ENCODE results near the gene CNBD2. TPM values are rescaled to one million over a fixed set of nuclear protein-coding genes. Genes with fewer than 3 reads are reported as not detected.
"Not testable (repeated sequence)": the region's sequence is repeated elsewhere in the genome, so short reads cannot be mapped to it uniquely, and the experiment has no call there.

The CNBD2 gene
- total RNA-seq, 4 donors from 2014 or later: 0.90 to 13.2 (median 12.9) TPM; not detected in 1

- no peaks in the 10 kb centered on the region for H3K9me3 ChIP-seq
- no peak for DNase-seq (ENCODE audit: low spot score in 2 of 2)
- H3K4me1 ChIP-seq: peaks cover 0 to 2% (median 0%) of the 10 kb centered on the region in 4 donors
- H3K27ac ChIP-seq: no peak overlapping the region
- no peak overlapping the region for H3K4me3 ChIP-seq
- peaks cover 0 to 5% of the 10 kb centered on the region in 2 donors for H3K27me3 ChIP-seq
- H3K36me3 ChIP-seq: no peaks in the 10 kb centered on the region
- WGBS, 2 donors: 5 to 9% methylated on average over 2 of the region's 2 CpGs
- TF ChIP-seq POLR2A (IDR thresholded peaks at IDR 0.05) (no peak), EP300 (IDR thresholded peaks at IDR 0.05) (no peak), CTCF (IDR thresholded peaks at IDR 0.05) (no peak)
Observed at GRCh38 chr20:36074983-36075382, 106.6 kb downstream of the CNBD2 start.

- not testable (repeated sequence) for DNase-seq (ENCODE audit: low spot score in 2 of 2); H3K27ac ChIP-seq; H3K4me1 ChIP-seq; H3K27me3 ChIP-seq; H3K4me3 ChIP-seq; H3K36me3 ChIP-seq; H3K9me3 ChIP-seq
- WGBS, 2 donors: 52 to 55% methylated on average over 5 of the region's 5 CpGs
Observed at GRCh38 chr20:36077762-36078161, 109.4 kb downstream of the CNBD2 start.

GRCh38 chr20:36079486-36079885, 111.1 kb downstream of the CNBD2 start:
- no peaks in the 10 kb centered on the region for H3K9me3 ChIP-seq
- H3K27me3 ChIP-seq: peaks cover 0 to 5% of the 10 kb centered on the region in 2 donors
- no peaks in the 10 kb centered on the region for H3K4me1 ChIP-seq
- TF ChIP-seq CTCF (IDR thresholded peaks at IDR 0.05) (no peak), POLR2A (IDR thresholded peaks at IDR 0.05) (no peak), EP300 (IDR thresholded peaks at IDR 0.05) (no peak)
- H3K4me3 ChIP-seq: no peak overlapping the region
- DNase-seq (ENCODE audit: low spot score in 2 of 2): no peak
- WGBS, 2 donors: 94 to 95% methylated on average over 6 of the region's 6 CpGs
- no peaks in the 10 kb centered on the region for H3K36me3 ChIP-seq
- no peak overlapping the region for H3K27ac ChIP-seq

GRCh38 chr20:36079984-36080383, 111.6 kb downstream of the CNBD2 start:
- DNase-seq (ENCODE audit: low spot score in 2 of 2); H3K27ac ChIP-seq; H3K27me3 ChIP-seq; H3K9me3 ChIP-seq; H3K4me1 ChIP-seq; H3K4me3 ChIP-seq; H3K36me3 ChIP-seq: not testable (repeated sequence)
- WGBS, 2 donors: 74 to 78% methylated on average over 6 of the region's 6 CpGs

Small RNAs within 50 kb of the gene (small RNA-seq; reads per million reads assigned to genes)
- gene RNU6-937P: not detected

Other genes with a start within 250 kb of the CNBD2 start
- gene RBM39, start 226.3 kb upstream of the CNBD2 start, total RNA-seq: 100 to 1,000 TPM; 410 to 504 (median 446) TPM
- gene PHF20, start 196.6 kb upstream of the CNBD2 start, total RNA-seq: 10 to 100 TPM; 30.0 to 76.8 (median 57.1) TPM
- 100 to 1,000 TPM; 120 to 224 (median 151) TPM for gene SCAND1, start 14.1 kb upstream of the CNBD2 start, total RNA-seq
- 10 to 100 TPM; 19.9 to 55.3 (median 30.8) TPM for gene EPB41L1, start 186.2 kb downstream of the CNBD2 start, total RNA-seq